ENCODE measurements around the gene FCGR2B. TPM values are rescaled to one million over a fixed set of nuclear protein-coding genes. Genes with fewer than 3 reads are reported as not detected.
"Not testable (repeated sequence)": the region's sequence is repeated elsewhere in the genome, so short reads cannot be mapped to it uniquely, and the experiment has no call there.

FCGR2B gene
- 30.2 TPM for total RNA-seq

- peak; percentile 64 for ATAC-seq
- intact Hi-C loops (cut with DNase I), result not testable (repeated sequence)
Observed at GRCh38 chr1:161662684-161663339, at the start of gene FCGR2B. FCGR2B (plus strand) TSS chr1:161663143; CDS start chr1:161663242, 99 bp downstream.

DNA sequence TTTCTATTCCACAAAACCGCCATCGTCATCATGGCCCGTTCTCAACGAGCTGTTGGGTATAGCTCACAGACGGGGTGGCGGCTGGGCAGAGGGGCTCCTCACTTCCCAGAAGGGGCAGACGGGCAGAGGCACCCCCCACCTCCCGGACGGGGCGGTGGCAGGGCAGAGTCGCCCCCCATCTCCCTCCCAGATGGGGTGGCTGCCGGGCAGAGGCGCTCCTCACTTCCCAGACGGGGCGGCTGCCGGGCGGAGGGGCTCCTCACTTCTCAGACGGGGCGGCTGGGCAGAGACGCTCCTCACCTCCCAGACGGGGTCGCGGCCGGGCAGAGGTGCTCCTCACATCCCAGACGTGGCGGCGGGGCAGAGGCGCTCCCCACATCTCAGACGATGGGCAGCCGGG, 46.5 kb upstream of the FCGR2B start:
- DNase-seq (ENCODE audit: low spot score); ATAC-seq; intact Hi-C loops (cut with DNase I): not testable (repeated sequence)

More at GRCh38 chr1:161662684-161663339, at the start of gene FCGR2B:
- DNase-seq (ENCODE audit: low spot score), result not testable (repeated sequence)

GRCh38 chr1:161618517-161618916, 44.4 kb upstream of the FCGR2B start:
- intact Hi-C loops (cut with DNase I); ATAC-seq; DNase-seq (ENCODE audit: low spot score): not testable (repeated sequence)

- intact Hi-C loops (cut with DNase I); DNase-seq (ENCODE audit: low spot score); ATAC-seq: not testable (repeated sequence)
Observed at GRCh38 chr1:161620399-161620798, 42.5 kb upstream of the FCGR2B start.

GRCh38 chr1:161621181-161622000, 41.6 kb upstream of the FCGR2B start:
- intact Hi-C loops (cut with DNase I), result not testable (repeated sequence)
- ATAC-seq, result peak; percentile 86
- DNase-seq (ENCODE audit: low spot score), result peak; percentile 86

DNA sequence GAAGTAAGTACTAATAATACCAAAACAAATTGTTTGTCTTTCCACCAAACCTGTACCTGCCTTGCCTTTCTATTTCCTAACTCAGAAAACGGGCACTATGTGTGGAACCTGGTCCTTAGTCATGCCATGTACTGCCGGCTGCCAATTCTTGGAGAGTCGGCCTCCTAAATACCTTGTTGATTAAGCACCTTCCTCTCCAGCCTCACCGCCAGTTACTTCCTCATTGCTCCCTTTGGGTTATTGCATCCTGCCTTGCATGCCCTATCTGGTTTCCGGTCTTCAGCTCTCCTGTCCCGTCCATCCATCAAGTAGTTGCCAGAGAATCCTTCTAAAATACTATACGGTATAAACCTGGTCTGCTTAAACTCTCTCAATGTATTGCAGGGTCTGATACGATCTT, 40.9 kb upstream of the FCGR2B start:
- peak; percentile 43 for ATAC-seq
- DNase-seq (ENCODE audit: low spot score); intact Hi-C loops (cut with DNase I): not testable (repeated sequence)

- DNase-seq (ENCODE audit: low spot score); intact Hi-C loops (cut with DNase I); ATAC-seq: not testable (repeated sequence)
Observed at GRCh38 chr1:161623401-161624051, 39.4 kb upstream of the FCGR2B start.

GRCh38 chr1:161624605-161625004, 38.3 kb upstream of the FCGR2B start:
- intact Hi-C loops (cut with DNase I); DNase-seq (ENCODE audit: low spot score); ATAC-seq: not testable (repeated sequence)

DNA sequence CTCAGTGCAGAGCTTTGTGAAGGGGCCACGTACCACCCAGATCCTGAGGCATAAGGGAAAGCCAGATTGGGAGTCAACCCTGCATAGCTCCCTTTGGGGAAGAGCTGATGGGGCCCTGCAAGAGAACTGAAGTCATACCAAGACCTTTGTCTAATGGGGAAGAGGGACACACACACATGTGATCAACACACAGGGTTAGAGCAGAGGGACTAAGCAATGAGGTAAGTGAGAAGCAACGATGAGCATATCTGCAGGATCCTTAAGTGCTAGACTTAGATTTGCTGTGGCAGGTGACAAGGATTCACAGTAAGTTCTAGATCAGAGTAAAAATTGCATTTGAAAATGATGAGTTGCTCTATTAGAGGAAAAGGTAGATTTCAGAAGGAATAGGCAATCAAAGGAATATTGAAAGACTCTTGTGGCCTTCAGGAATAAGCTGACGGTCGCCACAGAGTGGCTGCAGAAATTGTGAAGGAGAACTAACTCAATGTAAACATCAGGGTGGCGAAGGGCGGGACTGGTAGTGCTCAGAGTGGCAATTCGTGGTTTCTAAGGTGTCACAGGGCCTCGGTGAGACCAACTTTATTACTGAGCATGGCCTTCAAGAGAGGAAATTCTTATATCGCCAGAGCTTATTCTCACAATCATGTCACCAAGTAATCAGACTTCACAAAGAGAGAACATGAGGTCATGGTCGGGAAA, 36.3 kb upstream of the FCGR2B start:
- ATAC-seq; DNase-seq (ENCODE audit: low spot score); intact Hi-C loops (cut with DNase I): not testable (repeated sequence)

DNA sequence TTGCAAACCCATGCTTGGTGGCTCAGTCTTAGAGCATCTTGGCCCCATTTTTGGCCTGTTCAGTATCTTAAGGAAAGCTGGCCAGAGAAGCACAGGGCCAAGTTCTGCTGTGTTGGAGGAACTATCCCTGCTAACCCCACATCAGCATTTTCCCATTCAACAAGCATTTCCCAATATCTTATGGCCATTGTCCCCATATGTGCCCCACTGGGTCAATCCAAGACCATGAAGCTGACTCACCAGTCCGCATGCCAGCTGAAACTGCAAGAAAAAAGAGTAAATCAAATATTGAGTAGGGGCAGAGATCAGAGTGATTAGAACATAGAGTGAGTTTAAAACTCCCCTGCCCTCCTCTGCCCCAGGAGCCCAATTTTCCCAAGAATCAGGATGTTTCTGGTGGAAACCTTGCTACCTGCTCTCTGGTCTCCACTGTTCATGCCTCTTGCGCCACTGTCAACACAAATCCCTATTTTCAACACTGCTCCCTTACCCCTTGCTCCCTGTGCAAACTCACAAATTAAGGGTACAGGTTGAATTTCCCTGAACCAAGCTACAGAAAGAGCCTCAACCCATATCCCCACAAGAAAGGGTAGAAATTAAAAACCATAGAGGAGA, 32.7 kb upstream of the FCGR2B start:
- DNase-seq (ENCODE audit: low spot score); intact Hi-C loops (cut with DNase I): not testable (repeated sequence)
- ATAC-seq, result peak; percentile 28

GRCh38 chr1:161631076-161631475, 31.9 kb upstream of the FCGR2B start, which contains the start of gene FCGR3B:
FCGR3B (minus strand) TSS chr1:161631176; CDS start chr1:161631094, 82 bp downstream.
- intact Hi-C loops (cut with DNase I), result no loop called here
- DNase-seq (ENCODE audit: low spot score) (no peak), ATAC-seq (no peak)

DNA sequence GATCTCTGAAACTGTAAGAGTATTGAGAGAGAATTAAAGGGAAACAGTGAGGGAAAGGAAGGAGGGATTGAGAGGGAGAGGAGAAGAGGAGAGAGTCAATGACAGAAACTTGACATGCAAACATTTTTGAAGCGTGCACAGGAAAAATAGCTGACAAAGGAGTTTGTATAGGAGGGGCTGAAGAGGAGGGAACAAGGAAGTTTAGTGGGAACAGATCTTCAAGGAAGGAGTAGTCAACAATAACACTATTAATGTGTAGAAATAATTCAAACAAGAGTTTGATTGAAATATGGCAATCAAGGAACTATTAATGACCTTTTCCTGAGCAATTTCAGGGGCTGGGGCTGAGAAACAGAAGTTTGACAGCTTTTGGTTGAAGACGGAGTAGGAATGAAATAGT, 27.9 kb upstream of the FCGR2B start:
- ATAC-seq; intact Hi-C loops (cut with DNase I); DNase-seq (ENCODE audit: low spot score): not testable (repeated sequence)

DNA sequence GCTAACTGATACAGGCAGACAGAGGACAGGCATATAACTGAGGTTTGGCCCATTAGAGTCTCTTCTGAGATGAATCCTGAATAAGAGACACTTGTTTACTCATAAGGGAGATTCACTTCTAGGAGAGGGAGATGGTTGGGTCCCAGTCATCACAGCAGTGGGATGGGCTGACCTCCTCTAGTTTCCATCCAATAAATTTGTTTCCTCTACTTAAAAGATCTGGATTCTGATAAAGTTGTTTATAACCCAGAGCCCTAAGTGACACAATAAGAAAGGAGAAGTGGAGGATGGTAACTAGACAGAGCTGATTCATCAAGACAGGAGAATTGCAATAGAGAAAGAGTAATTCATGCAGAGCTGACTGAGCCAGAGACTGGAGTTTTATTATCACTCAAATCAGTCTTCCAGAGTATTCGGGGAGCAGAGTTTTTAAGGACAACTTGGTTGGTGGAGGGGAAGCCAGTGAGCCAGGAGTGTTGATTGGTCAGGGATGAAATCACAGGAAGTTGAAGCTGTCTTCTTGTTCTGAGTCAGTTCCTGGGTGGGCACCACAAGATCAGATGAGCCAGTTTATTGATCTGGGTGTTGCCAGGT, 26.7 kb upstream of the FCGR2B start:
- intact Hi-C loops (cut with DNase I), result not testable (repeated sequence)
- ATAC-seq, result peak; percentile 57

GRCh38 chr1:161636976-161637375, 26.0 kb upstream of the FCGR2B start:
- intact Hi-C loops (cut with DNase I), result not testable (repeated sequence)

More for the DNA sequence above, 26.7 kb upstream of the FCGR2B start:
- DNase-seq (ENCODE audit: low spot score), result not testable (repeated sequence)

GRCh38 chr1:161638251-161638993, 24.5 kb upstream of the FCGR2B start:
- ATAC-seq; intact Hi-C loops (cut with DNase I); DNase-seq (ENCODE audit: low spot score): not testable (repeated sequence)

More at GRCh38 chr1:161636976-161637375, 26.0 kb upstream of the FCGR2B start:
- ATAC-seq; DNase-seq (ENCODE audit: low spot score): not testable (repeated sequence)

GRCh38 chr1:161639203-161639602, 23.7 kb upstream of the FCGR2B start:
- ATAC-seq; DNase-seq (ENCODE audit: low spot score); intact Hi-C loops (cut with DNase I): not testable (repeated sequence)

DNA sequence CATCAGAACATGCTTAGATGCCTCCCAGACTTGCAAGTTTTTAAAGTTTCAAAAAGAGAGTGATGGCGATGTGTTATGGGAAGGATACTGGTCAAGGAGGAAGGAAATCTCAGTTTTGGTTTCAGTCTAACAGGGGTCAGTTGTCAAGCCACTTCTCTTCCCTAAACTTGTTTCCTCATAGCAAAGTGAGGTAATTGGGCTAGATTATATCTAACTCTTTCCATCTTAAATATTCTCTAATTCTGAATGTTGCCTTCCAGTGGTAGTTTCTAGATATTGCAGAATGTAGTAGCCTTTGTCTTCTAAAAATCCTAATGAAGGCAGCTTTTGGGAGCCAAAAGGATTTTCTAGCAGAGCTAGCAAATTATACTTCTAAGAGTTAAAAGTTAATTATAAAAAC, 20.2 kb upstream of the FCGR2B start:
- intact Hi-C loops (cut with DNase I); DNase-seq (ENCODE audit: low spot score): not testable (repeated sequence)
- ATAC-seq, result peak; percentile 80
